Fibroblast of the aortic adventitia (primary cell): ENCODE measurements around the gene FMN1. TPM values are rescaled to one million over a fixed set of nuclear protein-coding genes. Genes with fewer than 3 reads are reported as not detected.

Source experiments
- DNase-seq: peaks from one replicate; pipeline ENCODE4 v3.0.0-alpha.2; 2010; ENCODE audit warnings: low read depth
- H3K4me3 ChIP-seq: 2 replicates; pipeline ENCODE4 v1.5.1; 2011; ENCODE audit warnings: low read depth, mild to moderate bottlenecking, control low read depth, low read length, moderate library complexity
- CTCF ChIP-seq: IDR thresholded peaks from 2 replicates; pipeline ENCODE4 v1.5.1; 2011; ENCODE audit warnings: mild to moderate bottlenecking, low read length, control low read depth, inconsistent platforms; ENCODE audit not compliant: insufficient read depth
- total RNA-seq: library from RNA; depleted of rRNA; stranded (reverse); fragments of >200 nt; gene quantifications from 2 replicates; pipeline ENCODE4 v1.2.3, GENCODE V29; 2012; ENCODE audit warnings: low replicate concordance

Gene FMN1
- total RNA-seq, 1 donor: 1.1 TPM

GRCh38 chr15:33125894-33126537, 68.5 kb downstream of the FMN1 start:
- no peak for TF ChIP-seq CTCF
- DNase-seq: no peak
- no peak overlapping the region for H3K4me3 ChIP-seq

DNA sequence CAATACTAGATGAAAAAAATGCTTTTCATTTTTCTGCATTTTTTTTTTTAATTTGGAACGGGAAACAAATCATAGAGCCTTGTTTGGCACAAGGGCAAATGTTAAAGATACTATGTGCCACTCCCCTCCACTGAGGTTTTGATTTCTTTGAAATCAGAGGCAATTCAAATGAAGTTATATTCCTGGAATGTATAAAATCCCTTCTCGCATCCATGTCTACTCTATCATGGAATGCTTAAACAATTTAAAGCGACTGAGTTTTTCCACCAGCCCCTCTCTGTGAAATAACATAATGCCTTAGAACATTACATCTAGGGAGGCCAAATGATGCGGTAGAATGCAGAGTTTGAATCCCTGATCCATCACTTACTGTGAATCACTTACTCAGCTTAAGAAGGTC, 69.7 kb downstream of the FMN1 start:
- no peak for TF ChIP-seq CTCF
- H3K4me3 ChIP-seq: no peak overlapping the region
- peak; percentile 20 for DNase-seq

DNA sequence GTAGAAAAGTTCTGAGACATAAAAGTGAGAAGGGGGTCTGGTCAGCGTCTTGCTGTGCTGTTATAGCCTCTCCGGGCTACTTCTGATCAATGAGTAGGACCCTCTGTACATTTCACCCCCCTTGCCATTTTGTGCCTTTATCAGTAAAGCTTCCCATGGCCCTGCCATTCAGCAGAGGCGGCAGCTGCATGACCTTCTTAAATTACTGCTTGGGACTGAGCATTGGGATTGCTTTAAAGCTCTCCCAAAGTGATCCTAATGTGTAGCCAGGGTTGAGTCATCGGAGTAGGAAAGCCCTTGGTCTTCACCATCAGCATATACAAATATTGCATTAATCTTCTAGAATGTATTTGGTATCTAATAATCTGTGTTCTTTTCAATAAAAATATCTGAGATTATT, 70.2 kb downstream of the FMN1 start:
- no peak for DNase-seq
- no peak overlapping the region for H3K4me3 ChIP-seq
- TF ChIP-seq CTCF: no peak

DNA sequence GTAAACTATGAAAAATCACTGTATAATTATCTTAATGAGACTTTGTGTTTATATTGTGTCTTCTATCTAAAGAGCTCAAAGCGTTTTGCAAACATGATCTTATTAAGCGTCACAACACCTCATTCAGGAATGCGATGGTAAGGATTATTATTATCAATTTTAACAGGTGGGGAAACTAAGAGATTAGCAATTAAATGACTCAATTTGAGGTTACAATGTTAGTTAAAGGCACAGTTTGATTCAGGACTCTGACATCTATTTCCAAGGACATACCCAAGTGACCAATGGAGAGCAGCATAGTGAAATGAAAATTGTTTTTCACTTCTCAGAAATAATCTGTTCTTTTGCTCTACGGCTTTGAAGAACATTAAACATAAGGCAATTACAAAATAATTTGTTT, 74.6 kb downstream of the FMN1 start:
- H3K4me3 ChIP-seq: no peak overlapping the region
- no peak for DNase-seq
- TF ChIP-seq CTCF: no peak

DNA sequence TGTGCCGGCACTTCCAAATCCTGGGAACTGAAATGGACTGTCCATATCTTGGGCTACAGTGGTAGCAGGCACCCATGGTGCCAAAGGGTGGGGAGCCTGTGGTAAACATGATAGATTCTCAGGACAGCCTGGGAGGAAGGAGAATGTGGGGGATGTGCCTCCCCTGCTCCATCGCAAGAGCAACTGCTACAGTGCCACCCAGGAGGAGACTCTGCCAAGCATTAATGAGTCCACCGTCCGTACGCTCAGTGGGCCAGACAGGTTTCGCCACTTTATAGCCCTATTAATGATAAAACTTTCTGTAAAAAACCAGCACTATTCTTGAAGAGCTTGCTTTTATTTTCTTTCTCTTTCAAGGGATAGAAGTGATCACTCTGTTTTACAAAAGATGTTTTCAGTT, 75.2 kb downstream of the FMN1 start:
- H3K4me3 ChIP-seq: no peak overlapping the region
- DNase-seq: no peak
- TF ChIP-seq CTCF: no peak

DNA sequence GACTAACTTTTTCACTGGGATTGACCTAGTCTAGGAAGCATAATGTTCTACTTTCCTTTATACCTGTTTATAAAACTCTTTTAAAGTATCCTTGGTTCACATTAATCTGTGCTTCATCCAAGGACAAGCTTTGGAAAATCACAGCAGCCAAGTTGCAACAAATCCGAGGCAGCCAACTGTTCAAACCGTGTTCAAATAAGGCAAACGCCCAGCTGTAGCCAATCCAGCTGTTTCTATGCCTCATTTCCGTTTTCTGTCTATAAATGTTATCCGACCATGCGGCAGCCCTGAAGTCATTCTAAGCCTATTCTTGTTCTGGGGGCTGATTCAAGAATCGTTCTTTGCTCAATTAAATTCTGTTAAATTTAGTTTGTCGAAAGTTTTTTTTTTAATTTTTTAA, 78.3 kb downstream of the FMN1 start:
- no peak for DNase-seq
- no peak overlapping the region for H3K4me3 ChIP-seq
- no peak for TF ChIP-seq CTCF
